Embryonic facial prominence (tissue), 1 donor: ENCODE results near the gene GPT2.

Experiments
- DNase-seq: peaks from one replicate; pipeline ENCODE4 v3.0.0-alpha.2; 2016; ENCODE audit errors: extremely low spot score

The GPT2 gene

DNA sequence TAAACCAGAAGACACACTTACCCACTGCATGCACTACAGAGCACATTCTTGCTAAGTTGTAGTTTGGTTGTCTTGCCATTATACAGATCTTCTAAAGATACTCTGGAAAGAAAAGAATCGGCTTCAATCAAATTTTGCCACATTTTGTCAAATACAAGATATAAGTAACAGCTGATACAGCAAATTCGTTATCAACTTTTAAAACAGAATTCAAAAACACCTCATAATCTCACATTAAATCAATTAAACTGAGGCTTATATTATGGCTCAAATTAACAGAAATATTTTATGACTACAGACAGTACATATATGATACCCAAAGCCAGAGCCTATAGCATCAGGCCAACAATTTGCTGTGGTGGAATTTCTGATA, 83.9 kb downstream of the GPT2 start:
- no peak for DNase-seq

DNA sequence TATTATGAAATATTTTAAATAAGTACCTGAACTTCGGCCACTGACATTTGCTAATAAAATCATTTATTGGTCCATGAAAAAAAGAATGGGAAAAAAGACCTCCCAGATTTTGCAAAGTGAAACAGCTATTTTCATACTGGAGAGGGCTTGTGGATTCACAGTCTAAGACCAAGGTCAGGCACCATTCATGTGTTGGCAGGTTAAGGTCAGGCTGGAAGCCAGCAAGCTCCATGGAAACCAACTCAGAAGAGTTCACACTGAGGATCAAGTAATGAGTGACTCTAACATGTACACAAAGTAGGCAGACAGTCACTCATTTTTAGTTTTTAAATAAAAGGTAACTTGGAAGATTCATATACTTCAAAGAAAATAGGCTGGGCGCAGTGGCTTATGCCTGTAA, 85.9 kb downstream of the GPT2 start:
- DNase-seq, result no peak

DNA sequence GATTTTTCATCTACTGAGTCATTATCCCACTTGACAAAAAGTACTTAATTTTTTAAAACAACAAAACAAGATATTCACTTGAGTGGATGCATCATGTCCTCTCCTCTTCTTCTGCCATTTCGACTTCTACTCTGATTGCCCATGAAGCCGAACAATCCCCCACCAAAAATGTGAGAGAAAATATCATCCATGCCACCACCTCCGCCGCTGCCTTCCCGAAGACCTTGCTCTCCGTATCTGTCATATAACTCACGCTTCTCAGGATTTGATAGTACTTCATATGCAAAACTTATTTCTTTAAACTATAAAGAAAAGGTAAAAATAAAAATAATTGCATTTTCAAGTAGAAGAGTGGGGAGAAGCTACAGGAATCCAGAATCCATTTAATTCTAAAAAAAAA, 87.1 kb downstream of the GPT2 start:
- DNase-seq, result no peak

DNA sequence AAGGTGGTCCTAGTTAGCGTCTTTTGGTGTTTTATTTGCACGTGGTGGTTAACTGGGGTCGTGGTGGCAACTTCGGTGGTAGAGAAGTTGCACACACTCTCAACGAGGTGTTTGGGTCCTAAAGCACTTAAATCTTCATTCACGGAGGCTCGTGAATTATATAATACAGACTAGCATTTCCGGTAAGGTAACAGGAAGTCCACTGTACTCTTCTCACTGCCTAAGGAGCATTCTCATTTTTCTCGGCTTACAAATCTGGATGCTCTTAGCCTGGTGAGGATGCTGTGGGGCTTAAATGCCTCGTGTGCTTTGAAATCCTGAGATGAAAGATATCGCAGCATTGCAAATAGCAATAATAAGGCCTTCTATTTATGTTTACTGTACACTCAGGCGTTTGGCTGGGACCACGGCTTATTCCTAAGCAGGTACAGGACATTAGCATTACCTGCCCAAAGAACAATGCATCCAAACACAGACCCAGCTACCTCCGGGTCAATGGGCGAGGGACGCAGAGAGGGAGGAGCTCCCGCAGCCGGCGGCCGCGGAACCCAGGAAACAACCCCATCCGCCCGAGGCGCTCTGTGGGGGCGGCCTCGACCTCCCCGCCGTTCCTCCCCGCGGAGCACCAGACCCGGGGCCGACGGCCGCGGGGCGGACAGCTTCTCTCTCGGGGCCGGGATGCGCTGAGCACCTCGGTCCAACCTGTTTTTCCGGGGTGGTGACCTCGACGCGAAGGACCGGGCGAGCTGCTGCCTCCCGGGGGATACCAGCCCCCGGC, 88.5 kb downstream of the GPT2 start:
- DNase-seq, result no peak

DNA sequence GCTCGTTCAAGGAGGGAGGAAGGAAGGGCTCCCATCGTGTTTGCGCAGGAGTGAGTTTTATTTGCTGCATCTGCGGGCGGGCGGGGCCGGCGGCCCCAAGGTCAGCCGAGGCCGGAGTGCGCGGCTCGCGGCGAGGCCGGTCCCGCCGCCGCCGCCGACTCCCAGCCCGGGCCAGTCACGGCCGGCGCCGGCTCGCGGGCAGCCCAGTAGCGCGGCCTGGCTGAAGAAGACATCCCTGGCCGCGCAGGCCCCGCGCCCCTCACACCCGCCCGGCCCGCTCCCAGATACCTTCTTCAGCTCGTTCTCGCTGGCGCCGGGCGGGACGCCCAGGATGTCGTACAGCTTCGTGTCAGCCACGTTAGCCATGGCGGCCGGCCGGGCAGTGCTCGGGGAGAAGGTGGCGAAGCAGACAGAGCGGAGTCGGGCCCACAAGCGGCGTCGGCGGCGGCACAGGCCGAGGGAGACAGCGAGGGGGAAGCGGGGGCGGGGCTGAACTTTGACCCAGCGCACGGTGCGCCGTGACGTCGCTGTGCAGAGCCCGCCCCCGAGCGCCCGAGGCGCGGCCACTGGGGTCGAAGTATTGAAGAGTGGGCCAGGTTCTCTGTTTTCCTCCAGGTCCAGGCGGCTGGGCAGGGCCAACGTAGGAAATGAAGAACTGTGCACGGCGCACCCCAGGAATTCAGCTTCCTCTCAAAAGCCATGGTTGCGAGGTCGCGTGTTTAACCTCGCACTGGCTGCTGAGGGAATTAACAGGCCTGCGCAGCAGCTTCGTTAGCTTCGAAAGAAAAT, 89.2 kb downstream of the GPT2 start, which contains the start of gene DNAJA2:
DNAJA2 (minus strand) TSS at position 468 of the 789 bp plus-strand sequence; CDS start at position 366, 102 bp downstream.
- peak; percentile 81 for DNase-seq

DNA sequence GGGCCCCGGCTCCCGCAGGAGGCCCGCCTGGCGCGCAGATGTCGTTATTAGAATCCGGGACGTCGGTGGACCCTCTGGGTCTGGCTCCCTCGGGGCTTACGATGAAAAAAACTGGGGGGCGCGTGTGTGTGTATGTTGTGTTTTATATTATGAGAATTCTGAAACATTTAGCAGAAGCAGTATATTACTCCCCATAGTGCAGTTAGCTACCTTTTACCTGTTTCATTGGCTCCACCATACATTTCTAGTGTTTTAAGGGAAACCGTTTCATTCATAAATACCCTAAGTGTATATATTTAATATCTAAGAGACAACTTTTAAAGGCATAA, 89.8 kb downstream of the GPT2 start:
- DNase-seq, result no peak

DNA sequence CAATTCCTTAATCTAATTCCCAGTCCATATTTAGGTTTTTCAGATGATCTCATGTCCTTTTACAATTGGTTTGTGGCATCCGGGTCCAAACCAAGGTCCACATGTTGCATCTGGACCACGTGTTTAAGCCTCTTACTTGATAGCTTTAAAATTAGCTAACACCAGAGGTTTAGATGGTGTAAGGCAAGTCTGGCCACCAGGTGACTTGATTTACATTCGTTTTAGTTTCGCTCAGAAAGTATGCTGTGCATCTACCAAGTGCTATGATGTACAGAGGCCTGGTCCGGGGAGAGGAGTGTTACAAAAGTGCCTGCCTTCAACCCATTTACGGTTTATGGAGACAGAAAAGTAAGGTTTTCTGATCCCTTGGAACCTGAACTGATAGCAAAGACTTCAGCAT, 90.2 kb downstream of the GPT2 start:
- no peak for DNase-seq

DNA sequence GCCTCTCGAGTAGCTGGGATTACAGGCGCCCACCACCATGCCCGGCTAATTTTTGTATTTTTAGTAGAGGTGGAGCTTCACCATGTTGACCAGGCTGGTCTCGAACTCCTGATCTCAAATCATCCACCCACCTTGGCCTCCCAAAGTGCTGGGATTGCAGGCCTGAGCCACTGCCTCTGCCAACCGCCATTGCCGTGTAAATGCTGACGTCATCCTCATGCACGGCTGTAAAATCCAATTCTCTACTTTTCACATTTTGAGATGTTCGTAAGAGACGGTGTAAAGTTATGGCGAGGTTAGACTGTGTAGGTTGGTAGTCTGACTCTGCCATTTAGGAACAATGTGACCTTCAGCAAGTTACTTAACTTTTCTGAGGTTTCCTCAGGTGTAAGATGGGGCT, 91.0 kb downstream of the GPT2 start:
- no peak for DNase-seq

DNA sequence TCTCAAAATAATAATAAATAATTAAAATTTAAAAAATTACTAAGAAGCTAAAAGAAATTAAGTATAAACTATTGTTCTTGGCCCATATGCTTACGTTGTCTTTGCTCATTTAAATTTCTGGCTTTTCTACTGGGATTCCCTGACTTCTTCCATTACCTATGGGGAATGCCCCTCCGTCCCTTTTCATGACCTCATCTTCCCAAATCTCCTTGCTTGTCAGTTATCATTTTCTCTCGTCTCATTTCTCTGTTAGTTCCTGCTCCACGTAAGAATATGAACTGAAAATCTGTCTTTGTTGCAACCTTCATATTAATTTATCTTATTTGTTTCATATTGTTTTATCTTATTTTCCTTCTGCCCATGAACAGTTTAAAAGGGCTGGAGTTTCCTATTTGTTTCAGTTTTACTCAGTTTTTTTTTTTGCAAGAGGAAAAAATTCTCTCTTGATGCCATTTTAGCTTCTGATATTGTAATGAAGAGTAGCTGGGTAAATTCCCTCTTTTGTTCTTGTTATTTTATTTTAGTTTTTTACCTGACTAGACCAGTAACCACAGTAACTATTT, 91.8 kb downstream of the GPT2 start:
- no peak for DNase-seq

DNA sequence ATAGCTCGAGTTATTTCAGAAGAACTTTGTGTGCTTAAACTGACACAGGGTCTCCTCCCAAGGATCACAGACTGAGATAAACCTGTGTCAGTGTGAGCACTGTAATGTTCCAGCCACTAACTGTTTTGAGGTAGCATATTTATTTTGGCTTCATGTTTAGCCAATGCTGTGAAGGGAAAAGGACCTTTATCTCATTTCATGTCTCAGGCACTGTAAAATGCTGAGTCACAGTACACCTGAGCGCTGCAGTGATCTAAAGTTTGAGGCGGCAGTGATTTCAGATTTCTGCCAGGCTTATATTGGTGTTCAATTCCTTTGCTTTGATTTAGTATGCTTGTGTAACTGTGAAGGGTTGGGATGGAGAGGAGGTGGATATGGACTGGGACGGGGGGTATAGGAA, 92.4 kb downstream of the GPT2 start:
- DNase-seq, result no peak
